ENCODE measurements around the gene S100A1.
"Not testable (repeated sequence)": the region's sequence is repeated elsewhere in the genome, so short reads cannot be mapped to it uniquely, and the experiment has no call there.

Gene S100A1

GRCh38 chr1:153587314-153587713 is 40.9 kb upstream of the S100A1 start:
- no peak for TF ChIP-seq GABPA (IDR thresholded peaks at IDR 0.05; ENCODE audit: low read depth)
- no peak for TF ChIP-seq POLR2AphosphoS5 (IDR thresholded peaks at IDR 0.05; ENCODE audit: low read depth)
- TF ChIP-seq SPI1 (IDR thresholded peaks at IDR 0.05; ENCODE audit: borderline replicate concordance, low read depth): no peak
- TF ChIP-seq CTCF (IDR thresholded peaks at IDR 0.05; ENCODE audit: insufficient read depth, low read length): no peak
- TF ChIP-seq REST (IDR thresholded peaks at IDR 0.05; ENCODE audit: insufficient replicate concordance, low read depth): no peak
- no peak overlapping the region for H3K4me3 ChIP-seq (replicated peaks; ENCODE audit: insufficient read depth, low read length)
- no peak for DNase-seq (ENCODE audit: low read depth in 1 of 2, low spot score in 1 of 2)
- peaks cover 4% of the 10 kb centered on the region for H3K27me3 ChIP-seq (ENCODE audit: insufficient read depth, poor library complexity, severe bottlenecking)
- H3K27ac ChIP-seq (replicated peaks): no peak overlapping the region

GRCh38 chr1:153588033-153588432 is 40.2 kb upstream of the S100A1 start:
- not testable (repeated sequence) for H3K27me3 ChIP-seq (ENCODE audit: insufficient read depth, poor library complexity, severe bottlenecking); H3K27ac ChIP-seq (replicated peaks); DNase-seq (ENCODE audit: low read depth in 1 of 2, low spot score in 1 of 2); H3K4me3 ChIP-seq (replicated peaks; ENCODE audit: insufficient read depth, low read length)

- TF ChIP-seq REST (IDR thresholded peaks at IDR 0.05; ENCODE audit: insufficient replicate concordance, low read depth) (no peak), POLR2AphosphoS5 (IDR thresholded peaks at IDR 0.05; ENCODE audit: low read depth) (no peak), GABPA (IDR thresholded peaks at IDR 0.05; ENCODE audit: low read depth) (no peak), CTCF (IDR thresholded peaks at IDR 0.05; ENCODE audit: insufficient read depth, low read length) (no peak), SPI1 (IDR thresholded peaks at IDR 0.05; ENCODE audit: borderline replicate concordance, low read depth) (no peak)
- Histone ChIP-seq H3K27ac (replicated peaks) (no peak overlapping the region), H3K27me3 (ENCODE audit: insufficient read depth, poor library complexity, severe bottlenecking) (peaks cover 4% of the 10 kb centered on the region), H3K4me3 (replicated peaks; ENCODE audit: insufficient read depth, low read length) (no peak overlapping the region)
- DNase-seq (ENCODE audit: low read depth in 1 of 2, low spot score in 1 of 2): no peak
Measured at GRCh38 chr1:153588482-153588881, 39.8 kb upstream of the S100A1 start.

- no peaks in the 10 kb centered on the region for H3K27me3 ChIP-seq (ENCODE audit: insufficient read depth, poor library complexity, severe bottlenecking)
- no peak for DNase-seq (ENCODE audit: low read depth in 1 of 2, low spot score in 1 of 2)
- H3K4me3 ChIP-seq (replicated peaks; ENCODE audit: insufficient read depth, low read length): no peak overlapping the region
- TF ChIP-seq POLR2AphosphoS5 (IDR thresholded peaks at IDR 0.05; ENCODE audit: low read depth): no peak
- no peak for TF ChIP-seq REST (IDR thresholded peaks at IDR 0.05; ENCODE audit: insufficient replicate concordance, low read depth)
- H3K27ac ChIP-seq (replicated peaks): no peak overlapping the region
Measured at GRCh38 chr1:153592748-153593147, 35.5 kb upstream of the S100A1 start.
